Heart right ventricle (tissue), 16 donors: Measurements from ENCODE around the gene LIG4. TPM values are rescaled to one million over a fixed set of nuclear protein-coding genes. Genes with fewer than 3 reads are reported as not detected.

Experiments used
- ATAC-seq, 8 donors: fragments of 200-7000 bp; cut with Tn5 transposase; one replicate each; pipeline ENCODE4 v1.9.1; 2020; ENCODE audit warnings: mild to moderate bottlenecking in 8 of 8, moderate library complexity in 8 of 8, moderate number of reproducible peaks in 1 of 8
- DNase-seq, 2 donors: peaks; one replicate each; pipeline ENCODE4 v3.0.0-alpha.2; 2020
- H3K27ac ChIP-seq, 10 donors: fragments of 200-600 bp; sonication (generic) in 2 of 10; one replicate each; pipeline versions ENCODE4 v1.5.0 to v1.8.0; 2020 to 2022; ENCODE audit warnings: mild to moderate bottlenecking in 3 of 10
- H3K27me3 ChIP-seq, 7 donors: fragments of 200-600 bp; one replicate each; pipeline ENCODE4 v1.8.0; 2021 to 2022; ENCODE audit warnings: mild to moderate bottlenecking in 2 of 7
- H3K36me3 ChIP-seq, 9 donors: fragments of 200-600 bp; sonication (generic) in 1 of 9; one replicate each; pipeline versions ENCODE4 v1.5.0 to v1.8.0; 2020 to 2022; ENCODE audit warnings: mild to moderate bottlenecking in 2 of 9
- H3K4me1 ChIP-seq, 9 donors: fragments of 200-600 bp; sonication (generic) in 1 of 9; one replicate each; pipeline versions ENCODE4 v1.5.0 to v1.8.0; 2020 to 2022; ENCODE audit warnings: mild to moderate bottlenecking in 4 of 9
- H3K4me3 ChIP-seq, 10 donors: fragments of 200-600 bp; sonication (generic) in 2 of 10; one replicate each; pipeline versions ENCODE4 v1.5.0 to v1.8.0; 2020 to 2022; ENCODE audit warnings: mild to moderate bottlenecking in 7 of 10, moderate library complexity in 2 of 10
- H3K9me3 ChIP-seq, 11 donors: fragments of 200-600 bp in 10 of 11; sonication (generic) in 2 of 11; one replicate each; pipeline versions ENCODE4 v1.5.0 to v1.8.0; 2013 to 2022; ENCODE audit warnings: mild to moderate bottlenecking in 2 of 11, control low read depth in 1 of 11, moderate library complexity in 1 of 11
- CTCF ChIP-seq, 9 donors: fragments of 200-600 bp; sonication (generic) in 2 of 9; IDR thresholded peaks; one replicate each; pipeline versions ENCODE4 v1.5.0 to v1.8.0; 2021 to 2022; ENCODE audit warnings: antibody characterized with exemption in 9 of 9, mild to moderate bottlenecking in 5 of 9, moderate library complexity in 1 of 9
- WGBS, 2 donors: extraction: QIAGEN DNeasy Blood & Tissue Kit; methylation state at CpG; one replicate each; pipeline ENCODE4 v1.1.7; 2013; ENCODE audit warnings: inconsistent platforms in 1 of 2; 5-methylcytosine and 5-hydroxymethylcytosine counted together
- intact Hi-C, 10 donors: fragments of 100-400 bp; cut with DNase I; formaldehyde crosslinking; loops; one replicate each; pipeline versions ENCODE4 v1.11.1 to v1.14.2; 2022
- polyA plus RNA-seq, 2 donors: library from polyadenylated mRNA; stranded (reverse); fragments of 200-250 nt; gene quantifications; one replicate each; pipeline ENCODE4 v1.2.3, GENCODE V29; 2013
- total RNA-seq, 10 donors: library from RNA; stranded (reverse); fragmentation: NEBNext Ultra II Directional in 3 of 10; extraction: Animal tissue kit (Norgen Biotek cat#: 25700) in 3 of 10; gene quantifications; one replicate each; pipeline versions ENCODE4 v1.2.1 to v1.2.4, GENCODE V29; 2021 to 2023
- donor health status: Arrhythmogenic right ventricular cardiomyopathy.
- donor health status: ischemic (EF 13 %, LVEDD 7.1; RV severe dilation, severe dysfunction).
- donor health status: healthy with polysubstance abuse.
- donor health status: DM: no; HTN: yes; CAD: no.
- donor health status: DM: no; HTN: no; CAD: no.
- donor health status: ischemic (EF 25% LVEDD 6.9; RV normal size, moderate dysfunction).
- donor health status: ischemic (EF 25% LVEDD 5.7; RV mildly dilated, moderate dysfunction).
- donor health status: healthy.
- donor health status: DM: yes; HTN: yes; CAD: no.
- donor health status: Ischemic cardiomyopathy.
- donor health status: ischemic (EF 35%, LVEDD 5.7; RV mildly dilated, moderate dysfunction).
- donor health status: nonischemic (EF 11% LVEDD 7.7; RV severe dilation, severe dysfunction).
- donor health status: DM: yes; HTN: yes; CAD: no.
- donor health status: PGD.
- donor health status: ischemic (EF 29% LVEDD 5.4; RV normal size, mild dysfunction).
- donor health status: nonischemic (EF 23%, LVEDD 6.1; RV moderate dilation, normal function).

LIG4 gene
- total and polyA plus RNA-seq, 12 donors: 3.7 to 16.2 (median 9.3) TPM

GRCh38 chr13:108230377-108230776 lies 15.0 kb upstream of the LIG4 start:
- peaks cover 4 to 27% (median 14%) of the 10 kb centered on the region in 9 donors for H3K4me1 ChIP-seq
- no peak for ATAC-seq
- DNase-seq: no peak
- no peaks in the 10 kb centered on the region for H3K9me3 ChIP-seq
- no peaks in the 10 kb centered on the region for H3K27me3 ChIP-seq
- no peak for TF ChIP-seq CTCF (IDR thresholded peaks at IDR 0.05)
- H3K36me3 ChIP-seq: peaks cover 0 to 17% (median 0%) of the 10 kb centered on the region in 9 donors
- H3K4me3 ChIP-seq: no peak overlapping the region
- intact Hi-C loops: no loop called here
- no peak overlapping the region for H3K27ac ChIP-seq

GRCh38 chr13:108227651-108228272 lies 12.4 kb upstream of the LIG4 start:
- no peaks in the 10 kb centered on the region for H3K9me3 ChIP-seq
- peak in 1 of 2 donors; percentile 24 for DNase-seq
- peak; percentile 73 to 87 (median 81) for TF ChIP-seq CTCF (IDR thresholded peaks at IDR 0.05)
- WGBS, 2 donors: 93 to 94% methylated on average over 1 of the region's 1 CpG
- H3K4me1 ChIP-seq: peaks cover 4 to 54% (median 38%) of the 10 kb centered on the region in 9 donors
- no peaks in the 10 kb centered on the region for H3K27me3 ChIP-seq
- intact Hi-C loops: loop anchor here in 3 of 10 donors (5.0 to 10.0 kb wide), 4 partner anchors 47 to 665 kb away; no protein-coding TSS in a partner anchor
- H3K4me3 ChIP-seq: no peak overlapping the region
- peaks cover 0 to 17% (median 0%) of the 10 kb centered on the region in 9 donors for H3K36me3 ChIP-seq
- H3K27ac ChIP-seq: no peak overlapping the region
- no peak for ATAC-seq

- no peaks in the 10 kb centered on the region for H3K9me3 ChIP-seq
- no peak overlapping the region for H3K4me3 ChIP-seq
- intact Hi-C loops: loop anchor here in 3 of 10 donors (5.0 to 10.0 kb wide), 4 partner anchors 49 to 666 kb away; no protein-coding TSS in a partner anchor
- H3K36me3 ChIP-seq: peaks cover 0 to 17% (median 0%) of the 10 kb centered on the region in 9 donors
- peaks cover 4 to 69% (median 50%) of the 10 kb centered on the region in 9 donors for H3K4me1 ChIP-seq
- H3K27me3 ChIP-seq: no peaks in the 10 kb centered on the region
- no peak overlapping the region for H3K27ac ChIP-seq
- no peak for DNase-seq
- TF ChIP-seq CTCF (IDR thresholded peaks at IDR 0.05): no peak
- peak in 7 of 8 donors; percentile 29 to 65 (median 46) for ATAC-seq
- WGBS, 2 donors: 0 to 7% methylated on average over 1 of the region's 1 CpG
These were observed 10.8 kb upstream of the LIG4 start for GRCh38 chr13:108226184-108226583.

GRCh38 chr13:108225440-108225839 lies 10.1 kb upstream of the LIG4 start:
- 72 to 83% methylated on average over 1 of the region's 1 CpG for WGBS, 2 donors
- no peak overlapping the region for H3K4me3 ChIP-seq
- H3K9me3 ChIP-seq: no peaks in the 10 kb centered on the region
- H3K27ac ChIP-seq: no peak overlapping the region
- no peak for DNase-seq
- TF ChIP-seq CTCF (IDR thresholded peaks at IDR 0.05): no peak
- peaks cover 0 to 14% (median 0%) of the 10 kb centered on the region in 9 donors for H3K36me3 ChIP-seq
- no peak for ATAC-seq
- H3K27me3 ChIP-seq: no peaks in the 10 kb centered on the region
- intact Hi-C loops: loop anchor here in 3 of 10 donors (5.0 to 10.0 kb wide), 4 partner anchors 49 to 667 kb away; no protein-coding TSS in a partner anchor
- peaks cover 4 to 76% (median 57%) of the 10 kb centered on the region in 9 donors for H3K4me1 ChIP-seq
